GM21619 (cell line): ENCODE results near the gene MEIS2.

Source experiments
- ATAC-seq: cut with Tn5 transposase; IDR thresholded peaks from one replicate; pipeline ENCODE4 v1.9.1; 2021; ENCODE audit not compliant: unreplicated experiment

The MEIS2 gene

GRCh38 chr15:36938764-36939163, 161.6 kb downstream of the MEIS2 start:
- ATAC-seq, result no peak

- ATAC-seq, result no peak
Observed at GRCh38 chr15:36938131-36938530, 162.2 kb downstream of the MEIS2 start.

GRCh38 chr15:36936613-36937012, 163.7 kb downstream of the MEIS2 start:
- no peak for ATAC-seq

GRCh38 chr15:36933255-36933990, 166.9 kb downstream of the MEIS2 start:
- no peak for ATAC-seq

- ATAC-seq, result no peak
Observed at GRCh38 chr15:36932070-36932469, 168.3 kb downstream of the MEIS2 start.

- ATAC-seq, result no peak
Observed at GRCh38 chr15:36931434-36931833, 168.9 kb downstream of the MEIS2 start.

- no peak for ATAC-seq
Observed at GRCh38 chr15:36926427-36926825, 173.9 kb downstream of the MEIS2 start.

GRCh38 chr15:36925653-36926426, 174.5 kb downstream of the MEIS2 start:
- ATAC-seq, result no peak

- no peak for ATAC-seq
Observed at GRCh38 chr15:36925049-36925448, 175.3 kb downstream of the MEIS2 start.

GRCh38 chr15:36924034-36924433, 176.3 kb downstream of the MEIS2 start:
- ATAC-seq, result no peak

- ATAC-seq, result no peak
Observed at GRCh38 chr15:36921484-36922091, 178.8 kb downstream of the MEIS2 start.

- no peak for ATAC-seq
Observed at GRCh38 chr15:36917411-36918267, 182.7 kb downstream of the MEIS2 start.

GRCh38 chr15:36914960-36915808, 185.2 kb downstream of the MEIS2 start:
- ATAC-seq, result no peak

GRCh38 chr15:36914466-36914865, 185.9 kb downstream of the MEIS2 start:
- ATAC-seq, result no peak

GRCh38 chr15:36912311-36912712, 188.0 kb downstream of the MEIS2 start:
- no peak for ATAC-seq

- no peak for ATAC-seq
Observed at GRCh38 chr15:36911322-36911944, 188.9 kb downstream of the MEIS2 start.

- ATAC-seq, result no peak
Observed at GRCh38 chr15:36908991-36909390, 191.4 kb downstream of the MEIS2 start.

GRCh38 chr15:36907295-36907694, 193.1 kb downstream of the MEIS2 start:
- no peak for ATAC-seq

- no peak for ATAC-seq
Observed at GRCh38 chr15:36905908-36906307, 194.4 kb downstream of the MEIS2 start.

GRCh38 chr15:36904715-36905114, 195.6 kb downstream of the MEIS2 start:
- no peak for ATAC-seq
